Measurements from ENCODE around the gene ATP1A2. TPM values are rescaled to one million over a fixed set of nuclear protein-coding genes. Genes with fewer than 3 reads are reported as not detected.
A peak's percentile ranks its signal among the peaks of the same experiment; 100 is the strongest.

ATP1A2 gene
- total RNA-seq, 1 experiment from 2014 or later: 23.2 TPM

DNA sequence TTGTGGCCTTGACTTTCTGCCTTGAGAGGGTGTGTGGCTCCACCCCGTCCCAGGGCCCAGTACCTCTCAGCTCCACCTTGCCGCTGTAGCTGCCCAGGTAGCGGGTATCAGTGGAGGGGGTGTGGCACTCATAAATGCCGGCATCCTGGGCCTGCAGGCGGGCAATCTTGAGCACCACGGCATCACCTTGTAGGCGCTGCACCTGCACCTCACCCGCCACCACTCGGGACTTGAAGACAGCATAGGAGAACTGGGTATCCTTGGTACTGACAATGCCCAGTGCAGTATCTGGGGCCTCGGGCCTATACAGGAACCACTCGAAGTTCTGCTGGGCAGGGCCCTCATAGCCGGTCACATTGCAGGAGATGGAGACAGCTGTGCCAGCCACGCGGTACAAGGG lies 20.8 kb upstream of the ATP1A2 start:
- H3K9me3 Mint-ChIP-seq: no peaks in the 10 kb centered on the region
- H3K27ac Mint-ChIP-seq: no peak overlapping the region; the same call in 1 of the 2 replicates
- peaks cover 22% of the 10 kb centered on the region for H3K36me3 Mint-ChIP-seq
- peaks cover 5% of the 10 kb centered on the region; the same call in 1 of the 2 replicates for H3K27me3 Mint-ChIP-seq (ENCODE audit: low read depth)
- CTCF ChIA-PET: interaction anchor here (1.7 to 6.5 kb wide), 7 partner anchors 9 to 125 kb away, joined by 7 to 170 read pairs (median 17); partner anchors contain the start of gene KCNJ9
- H3K4me1 Mint-ChIP-seq: peaks cover 51% of the 10 kb centered on the region
- TF ChIP-seq, protein P1, sequence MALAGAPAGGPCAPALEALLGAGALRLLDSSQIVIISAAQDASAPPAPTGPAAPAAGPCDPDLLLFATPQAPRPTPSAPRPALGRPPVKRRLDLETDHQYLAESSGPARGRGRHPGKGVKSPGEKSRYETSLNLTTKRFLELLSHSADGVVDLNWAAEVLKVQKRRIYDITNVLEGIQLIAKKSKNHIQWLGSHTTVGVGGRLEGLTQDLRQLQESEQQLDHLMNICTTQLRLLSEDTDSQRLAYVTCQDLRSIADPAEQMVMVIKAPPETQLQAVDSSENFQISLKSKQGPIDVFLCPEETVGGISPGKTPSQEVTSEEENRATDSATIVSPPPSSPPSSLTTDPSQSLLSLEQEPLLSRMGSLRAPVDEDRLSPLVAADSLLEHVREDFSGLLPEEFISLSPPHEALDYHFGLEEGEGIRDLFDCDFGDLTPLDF (CRISPR knock-in tag; IDR thresholded peaks at IDR 0.05): no peak
- TF ChIP-seq, protein P2, sequence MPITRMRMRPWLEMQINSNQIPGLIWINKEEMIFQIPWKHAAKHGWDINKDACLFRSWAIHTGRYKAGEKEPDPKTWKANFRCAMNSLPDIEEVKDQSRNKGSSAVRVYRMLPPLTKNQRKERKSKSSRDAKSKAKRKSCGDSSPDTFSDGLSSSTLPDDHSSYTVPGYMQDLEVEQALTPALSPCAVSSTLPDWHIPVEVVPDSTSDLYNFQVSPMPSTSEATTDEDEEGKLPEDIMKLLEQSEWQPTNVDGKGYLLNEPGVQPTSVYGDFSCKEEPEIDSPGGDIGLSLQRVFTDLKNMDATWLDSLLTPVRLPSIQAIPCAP (CRISPR knock-in tag; IDR thresholded peaks at IDR 0.05): no peak
- TF ChIP-seq ZNF263 (CRISPR knock-in tag; IDR thresholded peaks at IDR 0.05; ENCODE audit: low read depth): no peak
- TF ChIP-seq TEAD1 (CRISPR knock-in tag; IDR thresholded peaks at IDR 0.05): no peak
- TF ChIP-seq ERG (CRISPR knock-in tag; IDR thresholded peaks at IDR 0.05): no peak
- TF ChIP-seq OVOL2 (CRISPR knock-in tag; IDR thresholded peaks at IDR 0.05; ENCODE audit: borderline replicate concordance): no peak
- TF ChIP-seq ZNF425 (CRISPR knock-in tag; conservative IDR thresholded peaks at IDR 0.05): no peak
- TF ChIP-seq ZNF121 (CRISPR knock-in tag; IDR thresholded peaks at IDR 0.05): no peak
- TF ChIP-seq ZNF317 (CRISPR knock-in tag; IDR thresholded peaks at IDR 0.05; ENCODE audit: borderline replicate concordance, low read depth): no peak
- TF ChIP-seq SMAD3 (CRISPR knock-in tag; IDR thresholded peaks at IDR 0.05; ENCODE audit: borderline replicate concordance): no peak
- no peak for TF ChIP-seq PRRX2 (CRISPR knock-in tag; IDR thresholded peaks at IDR 0.05)
- no peak for TF ChIP-seq FOXK1 (CRISPR knock-in tag; IDR thresholded peaks at IDR 0.05)
- TF ChIP-seq CREM (CRISPR knock-in tag; IDR thresholded peaks at IDR 0.05): no peak
- TF ChIP-seq FOXP1 (CRISPR knock-in tag; IDR thresholded peaks at IDR 0.05; ENCODE audit: borderline replicate concordance): no peak
- no peak for DNase-seq (ENCODE audit: low spot score)
- POLR2A ChIA-PET: interaction anchor here (1.5 kb wide), 1 partner anchor 9 kb away, joined by 5 read pairs; no protein-coding TSS in a partner anchor
- H3K4me3 Mint-ChIP-seq: no peak overlapping the region
- ATAC-seq: no peak

GRCh38 chr1:160095382-160096105 lies 20.0 kb upstream of the ATP1A2 start:
- ChIA-PET POLR2A (interaction anchor here (1.3 to 1.5 kb wide), 2 partner anchors 8 to 10 kb away, joined by 4 to 5 read pairs; no protein-coding TSS in a partner anchor), CTCF (interaction anchor here (0.7 to 6.5 kb wide), 19 partner anchors 10 to 321 kb away, joined by 3 to 170 read pairs (median 7); partner anchors contain the start of genes ATP1A2 and KCNJ9)
- peak overlapping the region; percentile 87 for H3K27ac Mint-ChIP-seq
- peaks cover 22% of the 10 kb centered on the region for H3K36me3 Mint-ChIP-seq
- DNase-seq (ENCODE audit: low spot score): peak; percentile 58
- no peaks in the 10 kb centered on the region for H3K9me3 Mint-ChIP-seq
- H3K27me3 Mint-ChIP-seq (ENCODE audit: low read depth): peaks cover 5% of the 10 kb centered on the region; the same call in 1 of the 2 replicates
- peaks cover 51% of the 10 kb centered on the region for H3K4me1 Mint-ChIP-seq
- peak; percentile 50; the same call in 1 of the 2 replicates for TF ChIP-seq SP1 (CRISPR knock-in tag; conservative IDR thresholded peaks at IDR 0.05)
- TF ChIP-seq, protein P3, sequence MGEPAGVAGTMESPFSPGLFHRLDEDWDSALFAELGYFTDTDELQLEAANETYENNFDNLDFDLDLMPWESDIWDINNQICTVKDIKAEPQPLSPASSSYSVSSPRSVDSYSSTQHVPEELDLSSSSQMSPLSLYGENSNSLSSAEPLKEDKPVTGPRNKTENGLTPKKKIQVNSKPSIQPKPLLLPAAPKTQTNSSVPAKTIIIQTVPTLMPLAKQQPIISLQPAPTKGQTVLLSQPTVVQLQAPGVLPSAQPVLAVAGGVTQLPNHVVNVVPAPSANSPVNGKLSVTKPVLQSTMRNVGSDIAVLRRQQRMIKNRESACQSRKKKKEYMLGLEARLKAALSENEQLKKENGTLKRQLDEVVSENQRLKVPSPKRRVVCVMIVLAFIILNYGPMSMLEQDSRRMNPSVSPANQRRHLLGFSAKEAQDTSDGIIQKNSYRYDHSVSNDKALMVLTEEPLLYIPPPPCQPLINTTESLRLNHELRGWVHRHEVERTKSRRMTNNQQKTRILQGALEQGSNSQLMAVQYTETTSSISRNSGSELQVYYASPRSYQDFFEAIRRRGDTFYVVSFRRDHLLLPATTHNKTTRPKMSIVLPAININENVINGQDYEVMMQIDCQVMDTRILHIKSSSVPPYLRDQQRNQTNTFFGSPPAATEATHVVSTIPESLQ (CRISPR knock-in tag; IDR thresholded peaks at IDR 0.05): no peak
- TF ChIP-seq GTF2I (CRISPR knock-in tag; conservative IDR thresholded peaks at IDR 0.05): no peak
- no peak for TF ChIP-seq ZNF219 (CRISPR knock-in tag; IDR thresholded peaks at IDR 0.05; ENCODE audit: borderline replicate concordance)
- TF ChIP-seq EMX1 (CRISPR knock-in tag; IDR thresholded peaks at IDR 0.05): no peak
- TF ChIP-seq ZBTB21 (CRISPR knock-in tag; IDR thresholded peaks at IDR 0.05; ENCODE audit: borderline replicate concordance): 0 out of 2 replicates have a peak, but pooled peaks have one; percentile 34
- no peak for TF ChIP-seq PRRX2 (CRISPR knock-in tag; IDR thresholded peaks at IDR 0.05)
- TF ChIP-seq, protein P4, sequence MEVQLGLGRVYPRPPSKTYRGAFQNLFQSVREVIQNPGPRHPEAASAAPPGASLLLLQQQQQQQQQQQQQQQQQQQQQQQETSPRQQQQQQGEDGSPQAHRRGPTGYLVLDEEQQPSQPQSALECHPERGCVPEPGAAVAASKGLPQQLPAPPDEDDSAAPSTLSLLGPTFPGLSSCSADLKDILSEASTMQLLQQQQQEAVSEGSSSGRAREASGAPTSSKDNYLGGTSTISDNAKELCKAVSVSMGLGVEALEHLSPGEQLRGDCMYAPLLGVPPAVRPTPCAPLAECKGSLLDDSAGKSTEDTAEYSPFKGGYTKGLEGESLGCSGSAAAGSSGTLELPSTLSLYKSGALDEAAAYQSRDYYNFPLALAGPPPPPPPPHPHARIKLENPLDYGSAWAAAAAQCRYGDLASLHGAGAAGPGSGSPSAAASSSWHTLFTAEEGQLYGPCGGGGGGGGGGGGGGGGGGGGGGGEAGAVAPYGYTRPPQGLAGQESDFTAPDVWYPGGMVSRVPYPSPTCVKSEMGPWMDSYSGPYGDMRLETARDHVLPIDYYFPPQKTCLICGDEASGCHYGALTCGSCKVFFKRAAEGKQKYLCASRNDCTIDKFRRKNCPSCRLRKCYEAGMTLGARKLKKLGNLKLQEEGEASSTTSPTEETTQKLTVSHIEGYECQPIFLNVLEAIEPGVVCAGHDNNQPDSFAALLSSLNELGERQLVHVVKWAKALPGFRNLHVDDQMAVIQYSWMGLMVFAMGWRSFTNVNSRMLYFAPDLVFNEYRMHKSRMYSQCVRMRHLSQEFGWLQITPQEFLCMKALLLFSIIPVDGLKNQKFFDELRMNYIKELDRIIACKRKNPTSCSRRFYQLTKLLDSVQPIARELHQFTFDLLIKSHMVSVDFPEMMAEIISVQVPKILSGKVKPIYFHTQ (CRISPR knock-in tag; IDR thresholded peaks at IDR 0.05): no peak
- H3K4me3 Mint-ChIP-seq: peak overlapping the region; percentile 87
- ATAC-seq: peak; percentile 60

Data from WTC11 (cell line).